Trophoblast cell (in vitro differentiated cells and primary cell): Measurements from ENCODE around the gene SLC35F5.
A peak's percentile ranks its signal among the peaks of the same experiment; 100 is the strongest.

Experiments used
- DNase-seq, 2 donors: peaks; one replicate each; pipeline ENCODE4 v3.0.0-alpha.2; 2016
- H2AFZ ChIP-seq: 2 replicates; pipeline ENCODE4 v1.6.1; 2013; ENCODE audit warnings: low read length, moderate library complexity, mild to moderate bottlenecking; ENCODE audit not compliant: insufficient read depth, poor library complexity
- H2AK5ac ChIP-seq: 2 replicates; pipeline ENCODE4 v1.6.1; 2013; ENCODE audit warnings: mild to moderate bottlenecking, low read length
- H2BK120ac ChIP-seq: 2 replicates; pipeline ENCODE4 v1.6.1; 2013; ENCODE audit warnings: low read length, mild to moderate bottlenecking, moderate library complexity; ENCODE audit not compliant: insufficient read depth, poor library complexity
- H2BK12ac ChIP-seq: 2 replicates; pipeline ENCODE4 v1.6.1; 2013; ENCODE audit warnings: mild to moderate bottlenecking, low read length, moderate library complexity
- H2BK5ac ChIP-seq: 2 replicates; pipeline ENCODE4 v1.6.1; 2013; ENCODE audit warnings: low read length, low read depth, moderate library complexity, mild to moderate bottlenecking; ENCODE audit not compliant: poor library complexity
- H3K14ac ChIP-seq: 2 replicates; pipeline ENCODE4 v1.6.1; 2013; ENCODE audit warnings: mild to moderate bottlenecking, low read length
- H3K18ac ChIP-seq: 2 replicates; pipeline ENCODE4 v1.6.1; 2013; ENCODE audit warnings: mild to moderate bottlenecking, low read length
- H3K23ac ChIP-seq: 2 replicates; pipeline ENCODE4 v1.6.1; 2013; ENCODE audit warnings: low read length
- H3K27ac ChIP-seq: 2 replicates; pipeline ENCODE4 v1.5.1; 2013; ENCODE audit warnings: low read depth, mild to moderate bottlenecking, inconsistent platforms, low read length, moderate library complexity
- H3K27me3 ChIP-seq: 2 replicates; pipeline ENCODE4 v1.6.1; 2013; ENCODE audit warnings: inconsistent platforms, mild to moderate bottlenecking, low read length, moderate library complexity; ENCODE audit not compliant: insufficient read depth
- H3K36me3 ChIP-seq, 2 experiments: 1 replicate in 1 of 2; 2 replicates in 1 of 2; pipeline ENCODE4 v1.6.1; 2013; ENCODE audit warnings: low read length in 2 of 2, mild to moderate bottlenecking in 2 of 2, moderate library complexity in 1 of 2; ENCODE audit not compliant: insufficient read depth in 2 of 2, control insufficient read depth in 1 of 2
- H3K4ac ChIP-seq: 2 replicates; pipeline ENCODE4 v1.6.1; 2013; ENCODE audit warnings: low read depth, mild to moderate bottlenecking, low read length, moderate library complexity
- H3K4me1 ChIP-seq, 2 experiments: 1 replicate in 1 of 2; 2 replicates in 1 of 2; pipeline ENCODE4 v1.6.1; 2013; ENCODE audit warnings: low read length in 2 of 2, mild to moderate bottlenecking in 2 of 2, moderate library complexity in 1 of 2; ENCODE audit not compliant: insufficient read depth in 2 of 2, control insufficient read depth in 1 of 2
- H3K4me2 ChIP-seq: 2 replicates; pipeline ENCODE4 v1.6.1; 2013; ENCODE audit warnings: inconsistent platforms, mild to moderate bottlenecking, low read length, moderate library complexity
- H3K4me3 ChIP-seq: 2 replicates; pipeline ENCODE4 v1.5.1; 2013; ENCODE audit warnings: mild to moderate bottlenecking, low read depth, low read length, inconsistent platforms
- H3K79me1 ChIP-seq: one replicate; pipeline ENCODE4 v1.6.1; 2013; ENCODE audit warnings: low read length
- H3K79me2 ChIP-seq: 2 replicates; pipeline ENCODE4 v1.6.1; 2013; ENCODE audit warnings: low read length, mild to moderate bottlenecking; ENCODE audit not compliant: control insufficient read depth, insufficient read depth, poor library complexity
- H3K9ac ChIP-seq: 2 replicates; pipeline ENCODE4 v1.6.1; 2013; ENCODE audit warnings: mild to moderate bottlenecking, low read length
- H3K9me3 ChIP-seq: 2 replicates; pipeline ENCODE4 v1.6.1; 2013; ENCODE audit warnings: low read depth, mild to moderate bottlenecking, control low read depth, inconsistent platforms, low read length; ENCODE audit not compliant: insufficient read depth
- H4K12ac ChIP-seq: 2 replicates; pipeline ENCODE4 v1.6.1; 2013; ENCODE audit warnings: low read depth, mild to moderate bottlenecking, low read length, moderate library complexity
- H4K8ac ChIP-seq: 2 replicates; pipeline ENCODE4 v1.6.1; 2013; ENCODE audit warnings: low read depth, mild to moderate bottlenecking, low read length, moderate library complexity
- H4K91ac ChIP-seq: one replicate; pipeline ENCODE4 v1.6.1; 2013; ENCODE audit warnings: low read depth, mild to moderate bottlenecking, low read length, moderate library complexity
- WGBS: extraction: QIAGEN DNeasy Blood & Tissue Kit; methylation state at CpG from one replicate; pipeline ENCODE4 v1.1.7; 2013; ENCODE audit warnings: missing lambda C conversion rate; ENCODE audit not compliant: insufficient read length, insufficient coverage; ENCODE audit errors: extremely low coverage; 5-methylcytosine and 5-hydroxymethylcytosine counted together

SLC35F5 gene

DNA sequence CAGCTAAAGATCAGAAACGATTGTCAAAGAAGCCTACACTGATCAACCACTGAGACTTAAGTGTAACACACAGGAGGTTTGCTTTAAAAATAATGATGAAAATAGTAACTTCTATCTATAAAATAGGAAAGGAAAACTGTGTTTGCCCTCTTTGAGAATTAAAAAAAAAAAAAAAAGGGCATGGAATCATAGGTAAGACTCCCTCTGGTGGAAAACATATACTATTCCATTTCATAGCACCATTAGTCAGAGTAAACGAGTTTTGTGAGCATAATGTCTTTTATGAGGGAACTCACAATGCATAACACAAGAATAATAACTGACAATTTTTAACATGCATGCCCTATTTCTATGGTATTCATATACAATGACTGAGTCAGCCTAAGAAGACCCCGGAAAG lies 36.3 kb downstream of the SLC35F5 start:
- peaks cover 2 to 6% of the 10 kb centered on the region in 2 experiments for H3K36me3 ChIP-seq
- H3K9me3 ChIP-seq: no peaks in the 10 kb centered on the region
- H2AFZ ChIP-seq: no peak overlapping the region
- H2BK12ac ChIP-seq: no peak overlapping the region
- H4K8ac ChIP-seq: no peak overlapping the region
- no peak overlapping the region for H3K27ac ChIP-seq
- no peak overlapping the region for H2BK5ac ChIP-seq
- H3K23ac ChIP-seq: no peak overlapping the region
- H3K4me2 ChIP-seq: no peak overlapping the region
- H3K4ac ChIP-seq: no peak overlapping the region
- H3K27me3 ChIP-seq: no peaks in the 10 kb centered on the region
- H3K79me2 ChIP-seq: no peaks in the 10 kb centered on the region
- H3K18ac ChIP-seq: no peak overlapping the region
- H3K4me1 ChIP-seq: no peaks in the 10 kb centered on the region
- H3K14ac ChIP-seq: no peak overlapping the region
- peak in 1 of 2 donors; percentile 50 for DNase-seq
- no peak overlapping the region for H3K9ac ChIP-seq
- H4K91ac ChIP-seq: no peak overlapping the region
- no peaks in the 10 kb centered on the region for H3K79me1 ChIP-seq
- no peak overlapping the region for H2AK5ac ChIP-seq
- no peak overlapping the region for H3K4me3 ChIP-seq
- no CpG with 5 or more reads among the region's 3 CpGs for WGBS
- no peak overlapping the region for H4K12ac ChIP-seq
- no peak overlapping the region for H2BK120ac ChIP-seq

DNA sequence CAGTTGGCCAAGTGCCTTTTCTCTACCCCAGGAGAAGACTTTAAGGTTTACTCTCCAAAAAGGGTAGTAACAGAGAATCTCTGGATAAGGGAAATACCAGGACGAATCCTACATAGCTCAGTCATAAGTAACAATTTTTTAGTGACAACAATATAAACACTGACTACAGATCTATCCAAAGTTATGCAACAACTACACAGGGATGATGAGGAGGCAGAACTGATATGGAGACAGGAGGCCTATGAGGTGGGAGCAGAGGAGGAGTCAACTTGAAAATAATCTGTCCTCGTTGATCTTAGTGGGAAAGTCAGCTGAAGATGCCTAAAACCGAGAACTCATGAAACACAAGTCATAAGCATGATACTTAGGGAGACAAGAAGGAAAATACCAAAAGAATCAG lies 40.2 kb downstream of the SLC35F5 start:
- Histone ChIP-seq H3K23ac (no peak overlapping the region), H2AK5ac (no peak overlapping the region), H4K91ac (no peak overlapping the region), H3K36me3 (peaks cover 4 to 7% of the 10 kb centered on the region in 2 experiments), H3K4ac (no peak overlapping the region), H2BK12ac (no peak overlapping the region), H3K9ac (no peak overlapping the region), H3K4me1 (no peaks in the 10 kb centered on the region), H3K79me1 (no peaks in the 10 kb centered on the region), H2BK120ac (no peak overlapping the region), H3K4me3 (no peak overlapping the region), H3K27me3 (no peaks in the 10 kb centered on the region), H3K14ac (no peak overlapping the region), H2AFZ (no peak overlapping the region), H4K8ac (no peak overlapping the region), H3K79me2 (no peaks in the 10 kb centered on the region), H3K9me3 (no peaks in the 10 kb centered on the region), H4K12ac (no peak overlapping the region), H2BK5ac (no peak overlapping the region), H3K18ac (no peak overlapping the region), H3K4me2 (no peak overlapping the region), H3K27ac (no peak overlapping the region)
- no CpG with 5 or more reads among the region's 3 CpGs for WGBS
- DNase-seq: no peak

DNA sequence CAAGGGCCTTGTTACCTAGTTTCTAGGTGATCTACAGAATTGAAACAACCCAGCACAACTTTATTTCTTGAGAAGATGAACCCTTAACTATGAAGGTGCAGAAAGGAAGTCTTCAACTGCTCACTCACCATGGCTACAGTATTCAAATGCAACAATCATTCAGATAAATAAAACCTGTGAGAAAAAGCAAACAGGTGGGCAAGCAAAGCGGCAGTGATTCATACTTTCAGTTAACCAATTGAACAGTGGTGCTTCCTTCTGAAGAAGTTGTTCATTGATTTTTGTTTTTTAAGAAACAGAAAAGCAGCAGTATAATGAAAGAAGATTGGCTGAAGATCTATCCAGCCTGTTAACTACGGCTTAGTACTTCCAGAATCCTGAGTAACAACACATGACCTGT lies 43.5 kb downstream of the SLC35F5 start:
- Histone ChIP-seq H2AFZ (no peak overlapping the region), H2BK5ac (no peak overlapping the region), H3K79me2 (no peaks in the 10 kb centered on the region), H2AK5ac (no peak overlapping the region), H3K27ac (no peak overlapping the region), H3K27me3 (no peaks in the 10 kb centered on the region), H3K4me3 (no peak overlapping the region), H3K14ac (no peak overlapping the region), H2BK12ac (no peak overlapping the region), H3K9me3 (no peaks in the 10 kb centered on the region), H2BK120ac (no peak overlapping the region), H3K4ac (no peak overlapping the region), H3K18ac (no peak overlapping the region), H3K23ac (no peak overlapping the region), H3K36me3 (peaks cover 4 to 5% of the 10 kb centered on the region in 2 experiments), H3K4me2 (no peak overlapping the region), H3K4me1 (no peaks in the 10 kb centered on the region), H4K91ac (no peak overlapping the region), H3K9ac (no peak overlapping the region), H4K12ac (no peak overlapping the region), H4K8ac (no peak overlapping the region), H3K79me1 (no peaks in the 10 kb centered on the region)
- no CpG with 5 or more reads among the region's 2 CpGs for WGBS
- DNase-seq: no peak

DNA sequence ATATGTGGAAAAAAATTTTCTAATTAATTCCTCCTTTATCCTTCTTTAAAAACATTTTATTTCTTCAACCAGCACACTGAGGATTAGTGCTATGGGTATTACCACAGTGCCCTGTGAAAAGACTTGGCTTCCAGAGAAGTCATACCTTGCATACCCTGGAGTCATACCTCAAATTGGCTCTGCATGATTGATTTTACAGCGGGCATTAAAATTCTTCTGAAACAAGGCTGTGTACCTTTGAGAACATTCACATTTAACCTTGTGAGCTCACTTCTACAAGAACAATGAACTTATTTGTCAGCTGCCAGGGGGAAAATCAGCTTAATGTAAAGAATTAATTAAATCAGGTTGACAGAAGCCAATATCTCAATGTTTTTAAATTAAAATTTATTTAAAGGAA lies 44.6 kb downstream of the SLC35F5 start:
- DNase-seq: no peak
- H3K23ac ChIP-seq: no peak overlapping the region
- H2BK5ac ChIP-seq: no peak overlapping the region
- H3K4me2 ChIP-seq: no peak overlapping the region
- no peak overlapping the region for H2AFZ ChIP-seq
- H2BK120ac ChIP-seq: no peak overlapping the region
- H3K4ac ChIP-seq: no peak overlapping the region
- no peaks in the 10 kb centered on the region for H3K79me2 ChIP-seq
- H3K27me3 ChIP-seq: no peaks in the 10 kb centered on the region
- H4K8ac ChIP-seq: no peak overlapping the region
- no peak overlapping the region for H2BK12ac ChIP-seq
- no peak overlapping the region for H4K91ac ChIP-seq
- H3K18ac ChIP-seq: no peak overlapping the region
- no peak overlapping the region for H2AK5ac ChIP-seq
- no peaks in the 10 kb centered on the region for H3K79me1 ChIP-seq
- no peaks in the 10 kb centered on the region for H3K4me1 ChIP-seq
- no peak overlapping the region for H3K27ac ChIP-seq
- WGBS: no CpG with 5 or more reads among the region's 1 CpG
- H3K9me3 ChIP-seq: no peaks in the 10 kb centered on the region
- no peak overlapping the region for H3K9ac ChIP-seq
- no peak overlapping the region for H4K12ac ChIP-seq
- no peak overlapping the region for H3K14ac ChIP-seq
- no peak overlapping the region for H3K4me3 ChIP-seq
- H3K36me3 ChIP-seq: peaks cover 4 to 5% of the 10 kb centered on the region in 2 experiments
